HepG2 (cell line): ENCODE measurements around the gene CHID1. TPM values are rescaled to one million over a fixed set of nuclear protein-coding genes. Genes with fewer than 3 reads are reported as not detected.

Experiments
- ISL2 ChIP-seq: sonication (generic); formaldehyde crosslinking; IDR thresholded peaks from 2 replicates; pipeline ENCODE4 v1.5.0; 2020; ENCODE audit warnings: missing genetic modification reagents
- MXD4 ChIP-seq: IDR thresholded peaks from 2 replicates; pipeline ENCODE4 v1.6.1; 2016; ENCODE audit warnings: mild to moderate bottlenecking, missing biosample characterization, missing genetic modification reagents
- NCOR1 ChIP-seq: fragments of 200-600 bp; sonication (generic); IDR thresholded peaks from 2 replicates; pipeline ENCODE4 v1.7.0; 2017; ENCODE audit warnings: antibody characterized with exemption, low read length, borderline replicate concordance
- NFE2L2 ChIP-seq: fragments of 150-350 bp; IDR thresholded peaks from 2 replicates; pipeline ENCODE4 v1.6.1; 2014; ENCODE audit warnings: low read length
- NFYC ChIP-seq: IDR thresholded peaks from 2 replicates; pipeline ENCODE4 v1.6.1; 2016; ENCODE audit warnings: missing genetic modification reagents, missing compliant biosample characterization
- RBFOX2 ChIP-seq: fragments of 200-400 bp; formaldehyde crosslinking; IDR thresholded peaks from 2 replicates; pipeline ENCODE4 v1.6.1; 2017; ENCODE audit warnings: low read depth, mild to moderate bottlenecking, low read length
- REPIN1 ChIP-seq: sonication (generic); formaldehyde crosslinking; IDR thresholded peaks from 2 replicates; pipeline ENCODE4 v1.8.0; 2022; ENCODE audit warnings: missing genetic modification reagents, low read depth, mild to moderate bottlenecking, borderline replicate concordance
- SIX1 ChIP-seq: sonication (generic); formaldehyde crosslinking; IDR thresholded peaks from 2 replicates; pipeline ENCODE4 v1.4.0; 2020; ENCODE audit warnings: missing genetic modification reagents, borderline replicate concordance
- SPEN ChIP-seq: sonication (generic); formaldehyde crosslinking; IDR thresholded peaks from 2 replicates; pipeline ENCODE4 v1.5.1; 2020; ENCODE audit warnings: low read depth, mild to moderate bottlenecking, missing genetic modification reagents
- STAG1 ChIP-seq: sonication (generic); formaldehyde crosslinking; IDR thresholded peaks from 2 replicates; pipeline ENCODE4 v1.4.0; 2020; ENCODE audit warnings: missing genetic modification reagents
- TAF1 ChIP-seq: sonication (generic); formaldehyde crosslinking; IDR thresholded peaks from 2 replicates; pipeline ENCODE4 v1.4.0; 2020; ENCODE audit warnings: missing genetic modification reagents
- ZMYM3 ChIP-seq: sonication (generic); formaldehyde crosslinking; IDR thresholded peaks from 2 replicates; pipeline ENCODE4 v1.5.1; 2020; ENCODE audit warnings: mild to moderate bottlenecking, missing genetic modification reagents
- ZNF350 ChIP-seq: sonication (generic); formaldehyde crosslinking; IDR thresholded peaks from 2 replicates; pipeline ENCODE4 v1.4.0; 2020; ENCODE audit warnings: mild to moderate bottlenecking, low read depth, missing genetic modification reagents, borderline replicate concordance
- ZNF383 ChIP-seq: sonication (generic); formaldehyde crosslinking; IDR thresholded peaks from 2 replicates; pipeline ENCODE4 v1.4.0; 2020; ENCODE audit warnings: missing genetic modification reagents, mild to moderate bottlenecking, borderline replicate concordance
- ZNF446 ChIP-seq: sonication (generic); formaldehyde crosslinking; IDR thresholded peaks from 2 replicates; pipeline ENCODE4 v1.5.0; 2020; ENCODE audit warnings: mild to moderate bottlenecking, missing genetic modification reagents
- ZNF646 ChIP-seq: sonication (generic); formaldehyde crosslinking; IDR thresholded peaks from 2 replicates; pipeline ENCODE4 v1.9.0; 2021; ENCODE audit warnings: mild to moderate bottlenecking, missing genetic modification reagents
- polyA plus RNA-seq, 8 experiments: library from polyadenylated mRNA; depleted of rRNA in 3 of 8; stranded (reverse) in 7 of 8; unstranded in 1 of 8; fragments of >200 nt; fragmentation: Illumina TruSeq in 4 of 8; extraction: Trizol in 4 of 8; gene quantifications; 2 replicates each; pipeline versions ENCODE4 v1.2.1 to v1.2.3, GENCODE V29; 2011 to 2016; ENCODE audit warnings: low read depth in 4 of 8, missing spikeins in 1 of 8, mixed read lengths in 1 of 8; ENCODE audit not compliant: insufficient read depth in 1 of 8
- total RNA-seq, 5 experiments: library from RNA; depleted of rRNA; stranded (reverse); fragments of >200 nt; fragmentation: Illumina TruSeq; extraction: Trizol; gene quantifications; 2 replicates each; pipeline ENCODE4 v1.2.3, GENCODE V29; 2016; ENCODE audit warnings: low read depth in 1 of 5
- TF ChIP-seq, protein P1 (sequence below): IDR thresholded peaks from 2 replicates; pipeline ENCODE4 v1.6.1; 2012; ENCODE audit warnings: low read depth, low read length, improper control_type of control experiment
- TF ChIP-seq, protein P2 (sequence below): sonication (generic); formaldehyde crosslinking; IDR thresholded peaks from 2 replicates; pipeline ENCODE4 v1.9.0; 2022; ENCODE audit warnings: missing genetic modification reagents, mild to moderate bottlenecking, borderline replicate concordance

Gene CHID1
- total and polyA plus RNA-seq, 2 of the 13 experiments (the other 11 are each of a cell fraction or from before 2014, with no cell fraction given) = 65.1 to 93.6 TPM

DNA sequence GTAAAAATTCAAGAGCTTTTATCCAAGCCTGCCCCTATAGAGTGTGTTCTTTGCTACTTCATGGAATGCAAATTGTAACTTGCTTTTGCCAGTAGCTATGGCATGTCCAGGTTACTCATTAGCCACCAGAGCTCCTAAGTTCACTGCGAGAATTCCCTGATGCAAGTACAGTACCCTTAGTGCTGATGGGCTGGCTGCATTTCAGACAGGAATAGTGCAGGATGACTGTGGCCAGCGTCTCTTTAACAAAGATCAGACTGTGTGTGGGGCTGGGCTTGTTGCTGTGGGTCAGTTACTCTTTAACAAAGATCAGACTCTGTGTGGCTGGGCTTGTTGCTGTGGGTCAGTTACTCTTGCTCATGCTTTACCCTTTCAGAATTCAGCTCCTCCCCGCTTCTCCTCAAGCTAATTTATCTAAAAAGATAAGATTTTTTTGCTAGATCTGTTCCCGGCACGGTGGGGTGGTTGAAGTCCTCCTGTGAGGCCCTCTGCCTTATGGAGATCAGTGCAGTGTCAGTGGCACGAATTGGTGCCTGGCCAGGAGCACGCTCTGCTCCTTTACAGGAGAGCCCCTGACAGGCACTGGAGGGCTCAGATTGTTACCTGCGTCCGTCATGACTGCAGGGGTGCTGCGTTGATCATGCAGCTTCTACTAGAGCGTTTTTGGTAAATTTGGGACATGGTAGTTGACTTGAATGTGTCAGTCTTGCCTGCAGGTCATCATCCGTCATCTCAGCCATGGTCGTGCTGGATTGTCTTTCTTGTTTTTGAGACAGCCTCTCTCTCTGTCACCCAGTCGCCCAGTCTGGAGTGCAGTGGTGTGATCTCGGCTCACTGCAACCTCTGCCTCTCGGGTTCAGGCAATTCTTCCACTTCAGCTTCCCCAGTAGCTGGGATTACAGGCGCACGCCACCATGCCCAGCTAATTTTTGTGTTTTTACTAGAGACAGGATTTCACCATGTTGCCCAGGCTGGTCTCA lies 42.1 kb upstream of the CHID1 start (continued):
- TF ChIP-seq REPIN1 (CRISPR knock-in tag) = peak; percentile 47; the same call in 1 of the 2 replicates
- peak; percentile 58; the same call in 1 of the 2 replicates for TF ChIP-seq ZMYM3
- peak; percentile 72; the same call in 1 of the 2 replicates for TF ChIP-seq NCOR1
- TF ChIP-seq ZNF383 (CRISPR knock-in tag) = no peak
- TF ChIP-seq SIX1 (CRISPR knock-in tag) = peak; percentile 35; the same call in 1 of the 2 replicates
- 0 out of 2 replicates have a peak, but pooled peaks have one; percentile 22 for TF ChIP-seq MXD4
- peak; percentile 19; the same call in 1 of the 2 replicates for TF ChIP-seq ZNF350 (CRISPR knock-in tag)
- peak; percentile 53; the same call in 1 of the 2 replicates for TF ChIP-seq TAF1 (CRISPR knock-in tag)
- TF ChIP-seq ISL2 (CRISPR knock-in tag) = peak; percentile 46; the same call in 1 of the 2 replicates
- TF ChIP-seq NFE2L2 = no peak
- 0 out of 2 replicates have a peak, but pooled peaks have one; percentile 21 for TF ChIP-seq SPEN (CRISPR knock-in tag)
- no peak for TF ChIP-seq ZNF446 (CRISPR knock-in tag)
- TF ChIP-seq RBFOX2 = 0 out of 2 replicates have a peak, but pooled peaks have one; percentile 36
- 0 out of 2 replicates have a peak, but pooled peaks have one; percentile 18 for TF ChIP-seq STAG1
- TF ChIP-seq ZNF646 = peak; percentile 48; the same call in 1 of the 2 replicates
- TF ChIP-seq NFYC (CRISPR knock-in tag) = 0 out of 2 replicates have a peak, but pooled peaks have one; percentile 18
- TF ChIP-seq, protein P1, sequence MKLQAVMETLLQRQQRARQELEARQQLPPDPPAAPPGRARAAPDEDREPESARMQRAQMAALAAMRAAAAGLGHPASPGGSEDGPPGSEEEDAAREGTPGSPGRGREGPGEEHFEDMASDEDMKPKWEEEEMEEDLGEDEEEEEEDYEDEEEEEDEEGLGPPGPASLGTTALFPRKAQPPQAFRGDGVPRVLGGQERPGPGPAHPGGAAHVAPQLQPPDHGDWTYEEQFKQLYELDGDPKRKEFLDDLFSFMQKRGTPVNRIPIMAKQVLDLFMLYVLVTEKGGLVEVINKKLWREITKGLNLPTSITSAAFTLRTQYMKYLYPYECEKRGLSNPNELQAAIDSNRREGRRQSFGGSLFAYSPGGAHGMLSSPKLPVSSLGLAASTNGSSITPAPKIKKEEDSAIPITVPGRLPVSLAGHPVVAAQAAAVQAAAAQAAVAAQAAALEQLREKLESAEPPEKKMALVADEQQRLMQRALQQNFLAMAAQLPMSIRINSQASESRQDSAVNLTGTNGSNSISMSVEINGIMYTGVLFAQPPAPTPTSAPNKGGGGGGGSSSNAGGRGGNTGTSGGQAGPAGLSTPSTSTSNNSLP = no peak; the same call in 1 of the 2 replicates
- TF ChIP-seq, protein P2, sequence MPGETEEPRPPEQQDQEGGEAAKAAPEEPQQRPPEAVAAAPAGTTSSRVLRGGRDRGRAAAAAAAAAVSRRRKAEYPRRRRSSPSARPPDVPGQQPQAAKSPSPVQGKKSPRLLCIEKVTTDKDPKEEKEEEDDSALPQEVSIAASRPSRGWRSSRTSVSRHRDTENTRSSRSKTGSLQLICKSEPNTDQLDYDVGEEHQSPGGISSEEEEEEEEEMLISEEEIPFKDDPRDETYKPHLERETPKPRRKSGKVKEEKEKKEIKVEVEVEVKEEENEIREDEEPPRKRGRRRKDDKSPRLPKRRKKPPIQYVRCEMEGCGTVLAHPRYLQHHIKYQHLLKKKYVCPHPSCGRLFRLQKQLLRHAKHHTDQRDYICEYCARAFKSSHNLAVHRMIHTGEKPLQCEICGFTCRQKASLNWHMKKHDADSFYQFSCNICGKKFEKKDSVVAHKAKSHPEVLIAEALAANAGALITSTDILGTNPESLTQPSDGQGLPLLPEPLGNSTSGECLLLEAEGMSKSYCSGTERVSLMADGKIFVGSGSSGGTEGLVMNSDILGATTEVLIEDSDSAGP (CRISPR knock-in tag) = peak; percentile 72
